Gastrocnemius medialis (tissue), 4 donors: Measurements from ENCODE around the gene MPP2.

Source experiments
- POLR2A ChIP-seq, 2 donors: fragments of 450-650 bp; IDR thresholded peaks; one replicate each; pipeline ENCODE4 v1.6.1; 2017; ENCODE audit warnings: antibody characterized with exemption in 2 of 2, mild to moderate bottlenecking in 2 of 2, moderate library complexity in 2 of 2
- TF ChIP-seq, protein P1 (sequence below), 5 experiments: fragments of 450-650 bp in 3 of 5; fragments of 200-600 bp in 2 of 5; sonication (generic) in 2 of 5; IDR thresholded peaks in 4 of 5; conservative IDR thresholded peaks in 1 of 5; 1 replicate in 4 of 5; 2 replicates in 1 of 5; pipeline ENCODE4 v1.5.1; 2016 to 2019; ENCODE audit warnings: antibody characterized with exemption in 5 of 5, mild to moderate bottlenecking in 3 of 5, moderate library complexity in 3 of 5

DNA sequence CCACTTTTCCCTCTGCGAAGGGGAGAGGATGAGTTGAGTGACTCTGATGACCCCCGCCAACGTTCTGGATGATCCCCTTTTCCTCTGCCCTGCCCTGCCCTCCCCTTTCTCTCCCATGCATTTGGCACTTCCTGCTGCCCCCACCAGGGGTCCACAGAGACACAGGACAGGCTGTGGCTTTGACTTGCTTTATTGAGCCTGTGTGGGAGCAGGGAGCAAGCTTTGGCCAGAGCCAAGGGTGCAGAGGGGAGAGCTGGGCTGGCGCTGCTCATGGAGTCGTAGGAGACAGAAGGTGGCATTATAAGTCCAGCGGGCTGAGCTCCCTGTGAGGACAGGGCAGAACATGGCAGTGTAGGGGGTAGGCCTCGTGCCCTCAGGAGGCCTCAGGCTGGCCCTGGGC, 33.3 kb upstream of the MPP2 start:
- TF ChIP-seq, protein P1, sequence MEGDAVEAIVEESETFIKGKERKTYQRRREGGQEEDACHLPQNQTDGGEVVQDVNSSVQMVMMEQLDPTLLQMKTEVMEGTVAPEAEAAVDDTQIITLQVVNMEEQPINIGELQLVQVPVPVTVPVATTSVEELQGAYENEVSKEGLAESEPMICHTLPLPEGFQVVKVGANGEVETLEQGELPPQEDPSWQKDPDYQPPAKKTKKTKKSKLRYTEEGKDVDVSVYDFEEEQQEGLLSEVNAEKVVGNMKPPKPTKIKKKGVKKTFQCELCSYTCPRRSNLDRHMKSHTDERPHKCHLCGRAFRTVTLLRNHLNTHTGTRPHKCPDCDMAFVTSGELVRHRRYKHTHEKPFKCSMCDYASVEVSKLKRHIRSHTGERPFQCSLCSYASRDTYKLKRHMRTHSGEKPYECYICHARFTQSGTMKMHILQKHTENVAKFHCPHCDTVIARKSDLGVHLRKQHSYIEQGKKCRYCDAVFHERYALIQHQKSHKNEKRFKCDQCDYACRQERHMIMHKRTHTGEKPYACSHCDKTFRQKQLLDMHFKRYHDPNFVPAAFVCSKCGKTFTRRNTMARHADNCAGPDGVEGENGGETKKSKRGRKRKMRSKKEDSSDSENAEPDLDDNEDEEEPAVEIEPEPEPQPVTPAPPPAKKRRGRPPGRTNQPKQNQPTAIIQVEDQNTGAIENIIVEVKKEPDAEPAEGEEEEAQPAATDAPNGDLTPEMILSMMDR (IDR thresholded peaks at IDR 0.05 in 4 of 5, conservative IDR thresholded peaks at IDR 0.05 in 1 of 5) = no peak
- no peak for TF ChIP-seq POLR2A (IDR thresholded peaks at IDR 0.05)
